ENCODE results near the gene LRRC8E. TPM values are rescaled to one million over a fixed set of nuclear protein-coding genes. Genes with fewer than 3 reads are reported as not detected.

Gene LRRC8E
- total and polyA plus RNA-seq, 8 donors = 0.58 to 12.5 (median 2.1) TPM; not detected in 1

DNA sequence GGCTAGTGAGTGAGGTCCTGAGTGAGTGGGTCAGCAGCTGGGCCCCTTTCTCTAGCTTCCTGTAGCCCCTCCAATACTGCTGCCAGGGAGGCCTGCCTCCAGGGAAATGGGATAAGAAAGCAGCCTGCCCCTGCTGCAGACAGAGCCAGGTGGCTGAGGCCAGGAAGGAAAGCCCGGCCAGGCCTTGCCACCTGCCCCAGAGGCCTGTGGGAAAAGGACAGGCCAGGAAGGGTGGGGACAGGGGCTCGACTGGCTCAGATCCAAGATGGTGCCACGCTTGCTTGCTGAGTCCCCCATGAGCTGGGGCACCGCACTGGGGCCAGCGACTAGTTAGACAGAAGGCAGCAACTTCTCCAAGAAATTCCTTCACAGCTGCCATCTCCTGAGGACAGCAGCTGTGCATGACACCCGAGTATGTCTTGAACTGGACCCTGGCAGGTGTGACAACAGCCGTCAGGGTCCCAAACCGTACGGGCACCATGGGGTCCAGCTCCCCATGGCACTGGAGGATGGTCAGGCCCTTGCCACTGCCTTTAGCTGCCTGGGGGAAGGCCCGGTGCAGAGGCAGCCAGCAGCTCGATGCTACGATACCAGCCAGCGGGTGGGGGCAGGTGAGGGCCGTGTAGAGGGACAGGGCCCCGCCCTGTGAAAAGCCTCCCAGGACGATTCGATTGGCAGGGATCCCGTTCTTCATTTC lies 9.1 kb upstream of the LRRC8E start:
- DNase-seq = no peak
- TF ChIP-seq, protein P1, sequence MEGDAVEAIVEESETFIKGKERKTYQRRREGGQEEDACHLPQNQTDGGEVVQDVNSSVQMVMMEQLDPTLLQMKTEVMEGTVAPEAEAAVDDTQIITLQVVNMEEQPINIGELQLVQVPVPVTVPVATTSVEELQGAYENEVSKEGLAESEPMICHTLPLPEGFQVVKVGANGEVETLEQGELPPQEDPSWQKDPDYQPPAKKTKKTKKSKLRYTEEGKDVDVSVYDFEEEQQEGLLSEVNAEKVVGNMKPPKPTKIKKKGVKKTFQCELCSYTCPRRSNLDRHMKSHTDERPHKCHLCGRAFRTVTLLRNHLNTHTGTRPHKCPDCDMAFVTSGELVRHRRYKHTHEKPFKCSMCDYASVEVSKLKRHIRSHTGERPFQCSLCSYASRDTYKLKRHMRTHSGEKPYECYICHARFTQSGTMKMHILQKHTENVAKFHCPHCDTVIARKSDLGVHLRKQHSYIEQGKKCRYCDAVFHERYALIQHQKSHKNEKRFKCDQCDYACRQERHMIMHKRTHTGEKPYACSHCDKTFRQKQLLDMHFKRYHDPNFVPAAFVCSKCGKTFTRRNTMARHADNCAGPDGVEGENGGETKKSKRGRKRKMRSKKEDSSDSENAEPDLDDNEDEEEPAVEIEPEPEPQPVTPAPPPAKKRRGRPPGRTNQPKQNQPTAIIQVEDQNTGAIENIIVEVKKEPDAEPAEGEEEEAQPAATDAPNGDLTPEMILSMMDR (IDR thresholded peaks at IDR 0.05) = no peak
- TF ChIP-seq POLR2AphosphoS5 (IDR thresholded peaks at IDR 0.05) = no peak
- TF ChIP-seq EP300 (IDR thresholded peaks at IDR 0.05) = no peak
- TF ChIP-seq POLR2A (IDR thresholded peaks at IDR 0.05) = no peak
- Histone ChIP-seq H3K9me3 (no peaks in the 10 kb centered on the region), H3K27me3 (peaks cover 0 to 30% (median 11%) of the 10 kb centered on the region in 3 donors), H3K36me3 (no peaks in the 10 kb centered on the region), H3K27ac (no peak overlapping the region), H3K4me1 (peaks cover 2 to 8% (median 6%) of the 10 kb centered on the region in 4 donors), H3K4me3 (no peak overlapping the region)
- intact Hi-C loops (cut with DNase I; ENCODE audit: low total_unique reads) = no loop called here
- WGBS, 5 donors = 68 to 76% (median 70%) methylated on average over 12 to 18 of the region's 18 CpGs

DNA sequence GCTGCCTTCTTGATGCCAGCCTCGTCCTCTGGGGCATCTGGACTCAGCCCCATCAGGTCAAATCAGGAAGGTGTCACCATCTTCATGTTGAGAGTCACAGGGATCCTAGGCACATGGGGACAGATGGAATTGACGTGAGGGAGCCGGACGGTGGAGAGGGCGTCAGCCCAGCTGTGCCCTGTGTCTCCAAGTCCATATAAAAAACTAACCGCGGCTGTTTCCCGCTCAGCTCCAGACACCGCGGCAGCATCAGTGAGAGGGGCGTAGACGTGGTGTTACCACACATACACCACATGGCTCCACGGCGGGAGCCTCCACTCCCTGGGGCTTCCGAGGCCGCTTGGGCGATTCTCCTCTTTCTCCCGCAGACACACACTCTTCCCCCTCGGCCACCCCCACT lies 8.5 kb upstream of the LRRC8E start:
- TF ChIP-seq, protein P1 (IDR thresholded peaks at IDR 0.05) = no peak
- TF ChIP-seq POLR2AphosphoS5 (IDR thresholded peaks at IDR 0.05) (no peak), EP300 (IDR thresholded peaks at IDR 0.05) (no peak), POLR2A (IDR thresholded peaks at IDR 0.05) (no peak)
- Histone ChIP-seq H3K27me3 (peaks cover 0 to 24% (median 6%) of the 10 kb centered on the region in 3 donors), H3K9me3 (no peaks in the 10 kb centered on the region), H3K36me3 (no peaks in the 10 kb centered on the region), H3K4me1 (peaks cover 0 to 3% (median under 1%) of the 10 kb centered on the region in 4 donors), H3K4me3 (no peak overlapping the region), H3K27ac (no peak overlapping the region)
- intact Hi-C loops (cut with DNase I; ENCODE audit: low total_unique reads) = no loop called here
- DNase-seq = no peak
- 80 to 88% (median 83%) methylated on average over 16 to 19 of the region's 19 CpGs for WGBS, 5 donors

DNA sequence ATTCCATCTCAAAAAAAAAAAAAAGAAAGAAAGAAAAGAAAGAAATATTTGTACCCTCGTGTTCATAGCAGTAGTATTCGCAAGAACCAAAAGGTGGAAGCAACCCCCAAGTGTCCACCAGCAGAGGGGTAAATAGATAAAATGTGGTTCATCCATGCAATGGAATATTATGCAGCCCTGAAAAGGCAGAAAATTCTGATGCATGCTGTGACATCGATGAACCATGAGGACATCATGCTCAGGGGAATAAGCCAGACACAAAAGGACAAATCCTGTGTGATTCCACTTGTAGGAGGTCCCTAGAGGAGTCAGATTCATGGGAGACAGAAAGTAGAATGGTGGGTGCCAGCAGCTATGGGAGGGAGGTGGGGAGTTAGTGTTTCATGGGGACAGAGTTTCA lies 6.4 kb upstream of the LRRC8E start:
- WGBS, 5 donors = 90 to 96% (median 95%) methylated on average over 3 of the region's 3 CpGs
- TF ChIP-seq, protein P1 (IDR thresholded peaks at IDR 0.05) = no peak
- no peak for TF ChIP-seq POLR2AphosphoS5 (IDR thresholded peaks at IDR 0.05)
- TF ChIP-seq POLR2A (IDR thresholded peaks at IDR 0.05) = no peak
- TF ChIP-seq EP300 (IDR thresholded peaks at IDR 0.05) = no peak
- intact Hi-C loops (cut with DNase I; ENCODE audit: low total_unique reads) = no loop called here
- Histone ChIP-seq H3K36me3 (no peaks in the 10 kb centered on the region), H3K4me3 (no peak overlapping the region), H3K9me3 (no peaks in the 10 kb centered on the region), H3K4me1 (no peaks in the 10 kb centered on the region), H3K27ac (no peak overlapping the region), H3K27me3 (peaks cover 0 to 14% (median 0%) of the 10 kb centered on the region in 3 donors)
- no peak for DNase-seq

DNA sequence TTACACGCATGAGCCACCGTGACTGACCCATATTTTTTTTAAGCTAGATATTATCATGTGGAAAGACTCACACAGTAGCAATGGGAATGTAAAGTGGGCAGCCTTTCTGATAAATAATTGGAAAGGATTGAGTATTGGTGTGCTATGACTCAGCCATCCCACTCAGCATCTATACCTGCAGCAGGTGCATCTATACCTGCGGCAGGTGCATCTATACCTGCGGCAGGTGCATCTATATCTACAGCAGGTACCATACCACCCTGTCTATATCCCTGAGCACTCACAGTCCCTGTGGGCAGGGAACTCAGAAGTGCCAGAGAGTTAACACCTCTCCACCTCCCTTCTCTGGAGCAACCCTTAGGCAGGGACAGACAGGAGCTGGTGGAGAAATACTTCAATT lies 5.2 kb upstream of the LRRC8E start:
- peaks cover 0 to 2% (median 1%) of the 10 kb centered on the region in 4 donors for H3K4me1 ChIP-seq
- no peaks in the 10 kb centered on the region for H3K9me3 ChIP-seq
- TF ChIP-seq POLR2A (IDR thresholded peaks at IDR 0.05) (no peak), EP300 (IDR thresholded peaks at IDR 0.05) (no peak), POLR2AphosphoS5 (IDR thresholded peaks at IDR 0.05) (no peak)
- TF ChIP-seq, protein P1 (IDR thresholded peaks at IDR 0.05) = no peak
- peaks cover 0 to 25% (median 5%) of the 10 kb centered on the region in 3 donors for H3K27me3 ChIP-seq
- intact Hi-C loops (cut with DNase I; ENCODE audit: low total_unique reads) = no loop called here
- no peak overlapping the region for H3K4me3 ChIP-seq
- no peak overlapping the region for H3K27ac ChIP-seq
- no peaks in the 10 kb centered on the region for H3K36me3 ChIP-seq
- 67 to 92% (median 82%) methylated on average over 4 of the region's 4 CpGs for WGBS, 5 donors
- no peak for DNase-seq

Data from stomach (tissue), 9 donors.